H9 (cell line): ENCODE measurements around the gene FARS2. TPM values are rescaled to one million over a fixed set of nuclear protein-coding genes. Genes with fewer than 3 reads are reported as not detected.

Experiments
- DNase-seq: peaks from one replicate; pipeline ENCODE4 v3.0.0-alpha.2; 2017
- H2AFZ ChIP-seq: one replicate; pipeline ENCODE4 v1.6.1; 2013; ENCODE audit warnings: mild to moderate bottlenecking, low read length, control low read depth, moderate library complexity
- H2AK5ac ChIP-seq: 2 replicates; pipeline ENCODE4 v1.6.1; 2013; ENCODE audit warnings: low read length, control low read depth, mixed read lengths; ENCODE audit not compliant: insufficient read length
- H2BK120ac ChIP-seq: one replicate; pipeline ENCODE4 v1.6.1; 2013; ENCODE audit warnings: low read depth, mild to moderate bottlenecking, low read length, control low read depth, inconsistent platforms; ENCODE audit not compliant: poor library complexity, severe bottlenecking
- H2BK12ac ChIP-seq: 2 replicates; pipeline ENCODE4 v1.6.1; 2013; ENCODE audit warnings: low read length, control low read depth, mixed read lengths, low read depth; ENCODE audit not compliant: insufficient read length
- H2BK15ac ChIP-seq: 2 replicates; pipeline ENCODE4 v1.6.1; 2013; ENCODE audit warnings: low read depth, low read length, control low read depth
- H2BK20ac ChIP-seq: one replicate; pipeline ENCODE4 v1.6.1; 2013; ENCODE audit warnings: low read depth, mild to moderate bottlenecking, low read length, control low read depth, inconsistent platforms; ENCODE audit not compliant: poor library complexity, severe bottlenecking
- H2BK5ac ChIP-seq: 2 replicates; pipeline ENCODE4 v1.6.1; 2013; ENCODE audit warnings: low read length, control low read depth, mixed read lengths; ENCODE audit not compliant: insufficient read length
- H3K14ac ChIP-seq: 2 replicates; pipeline ENCODE4 v1.6.1; 2013; ENCODE audit warnings: low read length, control low read depth; ENCODE audit not compliant: insufficient read depth
- H3K18ac ChIP-seq: 2 replicates; pipeline ENCODE4 v1.6.1; 2013; ENCODE audit warnings: low read depth, mild to moderate bottlenecking, mixed read lengths, low read length, control low read depth; ENCODE audit not compliant: insufficient read length
- H3K23ac ChIP-seq: 2 replicates; pipeline ENCODE4 v1.6.1; 2013; ENCODE audit warnings: low read length, control low read depth, mixed read lengths, low read depth; ENCODE audit not compliant: insufficient read length
- H3K23me2 ChIP-seq: 2 replicates; pipeline ENCODE4 v1.6.1; 2013; ENCODE audit warnings: low read depth, mild to moderate bottlenecking, mixed read lengths, low read length, control low read depth; ENCODE audit not compliant: insufficient read length, poor library complexity, severe bottlenecking
- H3K27ac ChIP-seq: 2 replicates; pipeline ENCODE4 v1.5.1; 2013; ENCODE audit warnings: low read length, control low read depth, mixed read lengths, low read depth; ENCODE audit not compliant: insufficient read length
- H3K27me3 ChIP-seq: 2 replicates; pipeline ENCODE4 v1.6.1; 2013; ENCODE audit warnings: low read length, control low read depth, inconsistent platforms; ENCODE audit not compliant: insufficient read depth
- H3K4ac ChIP-seq: 2 replicates; pipeline ENCODE4 v1.6.1; 2013; ENCODE audit warnings: low read depth, mild to moderate bottlenecking, control low read depth, inconsistent platforms, low read length, moderate library complexity
- H3K4me1 ChIP-seq: 2 replicates; pipeline ENCODE4 v1.6.1; 2013; ENCODE audit warnings: low read length, control low read depth, inconsistent platforms; ENCODE audit not compliant: insufficient read depth
- H3K4me2 ChIP-seq: 2 replicates; pipeline ENCODE4 v1.6.1; 2013; ENCODE audit warnings: low read length, control low read depth, mixed read lengths; ENCODE audit not compliant: insufficient read length, insufficient read depth
- H3K56ac ChIP-seq: 2 replicates; pipeline ENCODE4 v1.6.1; 2013; ENCODE audit warnings: low read depth, mild to moderate bottlenecking, mixed read lengths, low read length, control low read depth; ENCODE audit not compliant: insufficient read length
- H3K79me1 ChIP-seq: 2 replicates; pipeline ENCODE4 v1.6.1; 2013; ENCODE audit warnings: low read depth, mild to moderate bottlenecking, moderate library complexity, low read length, control low read depth, inconsistent platforms; ENCODE audit not compliant: insufficient read depth, poor library complexity, severe bottlenecking
- H3K79me2 ChIP-seq: 2 replicates; pipeline ENCODE4 v1.6.1; 2013; ENCODE audit warnings: low read length, control low read depth, inconsistent platforms; ENCODE audit not compliant: insufficient read depth
- H3K9ac ChIP-seq: 2 replicates; pipeline ENCODE4 v1.6.1; 2013; ENCODE audit warnings: low read length, control low read depth, mixed read lengths; ENCODE audit not compliant: insufficient read length; ENCODE audit errors: extremely low read depth
- H3K9me3 ChIP-seq: one replicate; pipeline ENCODE4 v1.6.1; 2013; ENCODE audit warnings: low read depth, low read length, inconsistent platforms; ENCODE audit not compliant: control insufficient read depth
- H3T11ph ChIP-seq: one replicate; pipeline ENCODE4 v1.6.1; 2013; ENCODE audit warnings: mild to moderate bottlenecking, low read length, control low read depth, inconsistent platforms
- H4K20me1 ChIP-seq: one replicate; pipeline ENCODE4 v1.6.1; 2013; ENCODE audit not compliant: control insufficient read depth, insufficient read length, insufficient read depth
- H4K5ac ChIP-seq: 2 replicates; pipeline ENCODE4 v1.6.1; 2013; ENCODE audit warnings: low read depth, mild to moderate bottlenecking, mixed read lengths, low read length, control low read depth; ENCODE audit not compliant: insufficient read length
- H4K8ac ChIP-seq: replicated peaks from 2 replicates; pipeline ENCODE4 v1.6.1; 2013; ENCODE audit warnings: low read length, control low read depth, mixed read lengths, low read depth; ENCODE audit not compliant: insufficient read length
- H4K91ac ChIP-seq: 2 replicates; pipeline ENCODE4 v1.6.1; 2013; ENCODE audit warnings: low read depth, mild to moderate bottlenecking, moderate library complexity, mixed read lengths, low read length, control low read depth; ENCODE audit not compliant: insufficient read length
- H3K27ac Mint-ChIP-seq, 3 experiments: 2 replicates in 2 of 3; 3 replicates in 1 of 3; pipeline ENCODE4 v1.8.0; 2020 to 2021; ENCODE audit warnings: mixed read lengths in 3 of 3, mild to moderate bottlenecking in 1 of 3, moderate library complexity in 1 of 3
- H3K27me3 Mint-ChIP-seq: 2 replicates; pipeline ENCODE4 v1.8.0; 2021; ENCODE audit warnings: low read depth, mild to moderate bottlenecking, moderate library complexity, mixed read lengths
- H3K36me3 Mint-ChIP-seq, 3 experiments: 2 replicates in 2 of 3; 3 replicates in 1 of 3; pipeline ENCODE4 v1.8.0; 2020 to 2021; ENCODE audit warnings: low read depth in 3 of 3, mixed read lengths in 3 of 3; ENCODE audit not compliant: insufficient read depth in 1 of 3
- H3K4me1 Mint-ChIP-seq, 2 experiments: 2 replicates each; pipeline ENCODE4 v1.8.0; 2020; ENCODE audit warnings: mixed read lengths in 2 of 2
- H3K4me3 Mint-ChIP-seq, 2 experiments: 2 replicates in 1 of 2; 3 replicates in 1 of 2; pipeline ENCODE4 v1.8.0; 2020 to 2021; ENCODE audit warnings: mild to moderate bottlenecking in 2 of 2, mixed read lengths in 2 of 2, moderate library complexity in 1 of 2
- H3K9me3 Mint-ChIP-seq, 2 experiments: 2 replicates in 1 of 2; 3 replicates in 1 of 2; pipeline ENCODE4 v1.8.0; 2020; ENCODE audit warnings: mild to moderate bottlenecking in 2 of 2, mixed read lengths in 2 of 2, moderate library complexity in 1 of 2
- WGBS: extraction: QIAGEN DNeasy Blood & Tissue Kit; methylation state at CpG from one replicate; pipeline ENCODE4 v1.1.7; 2013; ENCODE audit warnings: missing lambda C conversion rate, low lambda C conversion rate, mixed read lengths; ENCODE audit not compliant: insufficient read length; ENCODE audit errors: extremely low coverage; 5-methylcytosine and 5-hydroxymethylcytosine counted together
- total RNA-seq: library from RNA; stranded (reverse); gene quantifications from 2 replicates; pipeline ENCODE4 v1.2.1, GENCODE V29; 2021
- TF ChIP-seq, protein P1 (sequence below): fragments of 200-600 bp; sonication (generic); conservative IDR thresholded peaks from 3 replicates; pipeline ENCODE4 v1.8.0; 2021; ENCODE audit warnings: antibody characterized with exemption, mild to moderate bottlenecking

Gene FARS2
- total RNA-seq, 1 experiment from 2014 or later, result 8.5 TPM

DNA sequence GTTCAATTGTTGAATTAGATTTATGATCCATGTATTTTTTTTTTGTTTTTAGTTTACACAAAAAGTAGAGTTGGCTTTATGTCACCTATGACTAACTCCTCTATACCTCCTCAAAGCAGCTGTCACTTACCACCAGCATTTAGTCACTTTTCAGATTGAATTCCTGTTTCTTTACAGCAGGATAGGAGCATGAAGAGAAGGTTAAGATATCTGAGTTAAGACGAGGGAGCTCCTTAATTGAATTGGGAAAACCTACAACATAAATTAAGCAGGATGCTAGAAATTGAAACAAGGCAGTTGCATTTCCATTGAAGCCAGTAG lies 237.2 kb downstream of the FARS2 start:
- Mint-ChIP-seq H3K4me1 (peaks cover 18 to 25% of the 10 kb centered on the region in 2 experiments), H3K4me3 (no peak overlapping the region), H3K36me3 (no peaks in the 10 kb centered on the region), H3K27me3 (no peaks in the 10 kb centered on the region), H3K27ac (no peak overlapping the region), H3K9me3 (no peaks in the 10 kb centered on the region)
- Histone ChIP-seq H2AK5ac (no peak overlapping the region), H3K9me3 (no peaks in the 10 kb centered on the region), H3K23me2 (no peaks in the 10 kb centered on the region), H3K79me2 (no peaks in the 10 kb centered on the region), H3K14ac (no peak overlapping the region), H3K4me1 (peaks cover 5% of the 10 kb centered on the region; the same call in 1 of the 2 replicates), H4K8ac (no peak overlapping the region), H4K5ac (no peak overlapping the region), H3K23ac (no peak overlapping the region), H3K4ac (no peak overlapping the region), H3K56ac (no peak overlapping the region), H3K18ac (no peak overlapping the region), H3K4me2 (no peak overlapping the region), H3K27ac (no peak overlapping the region), H3K27me3 (no peaks in the 10 kb centered on the region), H2BK120ac (no peak overlapping the region), H3T11ph (no peak overlapping the region), H2BK12ac (no peak overlapping the region), H3K79me1 (no peaks in the 10 kb centered on the region), H4K20me1 (no peaks in the 10 kb centered on the region), H2BK5ac (no peak overlapping the region), H2BK15ac (no peak overlapping the region), H3K9ac (no peak overlapping the region), H2AFZ (no peak overlapping the region), H4K91ac (no peak overlapping the region), H2BK20ac (no peak overlapping the region)
- no peak for DNase-seq
- no CpG with 5 or more reads among the region's 1 CpG for WGBS
- TF ChIP-seq, protein P1, sequence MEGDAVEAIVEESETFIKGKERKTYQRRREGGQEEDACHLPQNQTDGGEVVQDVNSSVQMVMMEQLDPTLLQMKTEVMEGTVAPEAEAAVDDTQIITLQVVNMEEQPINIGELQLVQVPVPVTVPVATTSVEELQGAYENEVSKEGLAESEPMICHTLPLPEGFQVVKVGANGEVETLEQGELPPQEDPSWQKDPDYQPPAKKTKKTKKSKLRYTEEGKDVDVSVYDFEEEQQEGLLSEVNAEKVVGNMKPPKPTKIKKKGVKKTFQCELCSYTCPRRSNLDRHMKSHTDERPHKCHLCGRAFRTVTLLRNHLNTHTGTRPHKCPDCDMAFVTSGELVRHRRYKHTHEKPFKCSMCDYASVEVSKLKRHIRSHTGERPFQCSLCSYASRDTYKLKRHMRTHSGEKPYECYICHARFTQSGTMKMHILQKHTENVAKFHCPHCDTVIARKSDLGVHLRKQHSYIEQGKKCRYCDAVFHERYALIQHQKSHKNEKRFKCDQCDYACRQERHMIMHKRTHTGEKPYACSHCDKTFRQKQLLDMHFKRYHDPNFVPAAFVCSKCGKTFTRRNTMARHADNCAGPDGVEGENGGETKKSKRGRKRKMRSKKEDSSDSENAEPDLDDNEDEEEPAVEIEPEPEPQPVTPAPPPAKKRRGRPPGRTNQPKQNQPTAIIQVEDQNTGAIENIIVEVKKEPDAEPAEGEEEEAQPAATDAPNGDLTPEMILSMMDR, result no peak
